Kasumi-1 (cell line): Measurements from ENCODE around the gene WDR37.
"Not testable (repeated sequence)": the region's sequence is repeated elsewhere in the genome, so short reads cannot be mapped to it uniquely, and the experiment has no call there.

Experiments
- DNase-seq, 2 experiments: peaks; one replicate each; lab custom pipeline; 2025; lab: John Stamatoyannopoulos, UW

Gene WDR37

GRCh38 chr10:1153251-1153763 lies 97.1 kb downstream of the WDR37 start:
- no peak for DNase-seq

- DNase-seq = no peak
Observed at GRCh38 chr10:1153805-1154351, 97.7 kb downstream of the WDR37 start.

- no peak for DNase-seq
Observed at GRCh38 chr10:1154531-1155295, 98.5 kb downstream of the WDR37 start.

- no peak for DNase-seq
Observed at GRCh38 chr10:1155791-1156615, 99.8 kb downstream of the WDR37 start.

- no peak for DNase-seq
Observed at GRCh38 chr10:1156616-1156886, 100.4 kb downstream of the WDR37 start.

- DNase-seq = no peak
Observed at GRCh38 chr10:1156921-1157614, 100.9 kb downstream of the WDR37 start.

GRCh38 chr10:1157615-1157933 lies 101.4 kb downstream of the WDR37 start:
- no peak for DNase-seq

- no peak for DNase-seq
Observed at GRCh38 chr10:1158066-1158465, 101.9 kb downstream of the WDR37 start.

- DNase-seq = not testable (repeated sequence)
Observed at GRCh38 chr10:1158536-1158935, 102.4 kb downstream of the WDR37 start.

- DNase-seq = no peak
Observed at GRCh38 chr10:1159131-1160061, 103.2 kb downstream of the WDR37 start.

GRCh38 chr10:1160561-1161314 lies 104.6 kb downstream of the WDR37 start:
- no peak for DNase-seq

- DNase-seq = not testable (repeated sequence)
Observed at GRCh38 chr10:1161315-1161673, 105.1 kb downstream of the WDR37 start.

GRCh38 chr10:1162481-1163203 lies 106.5 kb downstream of the WDR37 start:
- DNase-seq = no peak

GRCh38 chr10:1163204-1163660 lies 107.0 kb downstream of the WDR37 start:
- no peak for DNase-seq

- DNase-seq = no peak
Observed at GRCh38 chr10:1163831-1164230, 107.6 kb downstream of the WDR37 start.

- DNase-seq = no peak
Observed at GRCh38 chr10:1166101-1166827, 110.1 kb downstream of the WDR37 start.

GRCh38 chr10:1166828-1167275 lies 110.7 kb downstream of the WDR37 start:
- DNase-seq = no peak

- no peak for DNase-seq
Observed at GRCh38 chr10:1168763-1169162, 112.6 kb downstream of the WDR37 start.

- no peak for DNase-seq
Observed at GRCh38 chr10:1169186-1169885, 113.2 kb downstream of the WDR37 start.
